Loucy (cell line): ENCODE measurements around the gene SPATC1L.

ENCODE experiments used
- H2AFZ ChIP-seq: fragments of 200-600 bp; sonication (generic); 2 replicates; pipeline ENCODE4 v1.6.0; 2016; ENCODE audit warnings: antibody characterized with exemption, mild to moderate bottlenecking, low read length, moderate library complexity
- H3F3A ChIP-seq: fragments of 200-600 bp; 2 replicates; pipeline ENCODE4 v1.6.0; 2016; ENCODE audit warnings: antibody characterized with exemption, low read depth, mild to moderate bottlenecking
- H3K27me3 ChIP-seq: fragments of 200-600 bp; sonication (generic); 2 replicates; pipeline ENCODE4 v1.6.1; 2014; ENCODE audit warnings: low read length, mild to moderate bottlenecking; ENCODE audit not compliant: insufficient read depth, poor library complexity, severe bottlenecking
- H3K36me3 ChIP-seq: fragments of 200-600 bp; sonication (generic); 2 replicates; pipeline ENCODE4 v1.6.1; 2016; ENCODE audit warnings: low read length; ENCODE audit not compliant: insufficient read depth
- H3K4me1 ChIP-seq: fragments of 200-600 bp; sonication (generic); 2 replicates; pipeline ENCODE4 v1.5.1; 2014; ENCODE audit warnings: low read length, mild to moderate bottlenecking; ENCODE audit not compliant: insufficient read depth, poor library complexity, severe bottlenecking
- H3K4me2 ChIP-seq: fragments of 200-600 bp; sonication (generic); 2 replicates; pipeline ENCODE4 v1.6.0; 2014; ENCODE audit warnings: antibody characterized with exemption, low read length, low read depth, mild to moderate bottlenecking; ENCODE audit not compliant: poor library complexity, severe bottlenecking
- H3K4me3 ChIP-seq: fragments of 200-600 bp; sonication (generic); 2 replicates; pipeline ENCODE4 v1.5.1; 2014; ENCODE audit warnings: low read length, mild to moderate bottlenecking, mixed read lengths; ENCODE audit not compliant: poor library complexity, severe bottlenecking
- H3K79me2 ChIP-seq: fragments of 200-600 bp; sonication (generic); 2 replicates; pipeline ENCODE4 v1.6.1; 2014; ENCODE audit warnings: low read length; ENCODE audit not compliant: insufficient read depth
- H3K9ac ChIP-seq: fragments of 200-600 bp; sonication (generic); 2 replicates; pipeline ENCODE4 v1.6.0; 2014; ENCODE audit warnings: mild to moderate bottlenecking, low read depth, low read length, moderate library complexity; ENCODE audit not compliant: poor library complexity, severe bottlenecking
- H3K9me2 ChIP-seq: fragments of 200-600 bp; sonication (generic); replicated peaks from 2 replicates; pipeline ENCODE4 v1.6.1; 2016; ENCODE audit warnings: low read depth, low read length, mixed read lengths
- H3K9me3 ChIP-seq: fragments of 200-600 bp; sonication (generic); 2 replicates; pipeline ENCODE4 v1.6.1; 2014; ENCODE audit warnings: mild to moderate bottlenecking, antibody characterized with exemption, low read length, low read depth; ENCODE audit not compliant: insufficient read depth
- H4K20me1 ChIP-seq: fragments of 200-600 bp; sonication (generic); 2 replicates; pipeline ENCODE4 v1.6.0; 2014; ENCODE audit warnings: antibody characterized with exemption, low read length, mild to moderate bottlenecking; ENCODE audit not compliant: insufficient read depth, poor library complexity, severe bottlenecking
- CTCF ChIP-seq: fragments of 200-600 bp; sonication (generic); conservative IDR thresholded peaks from 2 replicates; pipeline ENCODE4 v1.5.1; 2014; ENCODE audit warnings: mild to moderate bottlenecking, antibody characterized with exemption, low read length
- EZH2phosphoT487 ChIP-seq: fragments of 200-600 bp; IDR thresholded peaks from 2 replicates; pipeline ENCODE4 v1.6.1; 2018; ENCODE audit warnings: antibody characterized with exemption, mild to moderate bottlenecking, moderate library complexity, borderline replicate concordance

SPATC1L gene

DNA sequence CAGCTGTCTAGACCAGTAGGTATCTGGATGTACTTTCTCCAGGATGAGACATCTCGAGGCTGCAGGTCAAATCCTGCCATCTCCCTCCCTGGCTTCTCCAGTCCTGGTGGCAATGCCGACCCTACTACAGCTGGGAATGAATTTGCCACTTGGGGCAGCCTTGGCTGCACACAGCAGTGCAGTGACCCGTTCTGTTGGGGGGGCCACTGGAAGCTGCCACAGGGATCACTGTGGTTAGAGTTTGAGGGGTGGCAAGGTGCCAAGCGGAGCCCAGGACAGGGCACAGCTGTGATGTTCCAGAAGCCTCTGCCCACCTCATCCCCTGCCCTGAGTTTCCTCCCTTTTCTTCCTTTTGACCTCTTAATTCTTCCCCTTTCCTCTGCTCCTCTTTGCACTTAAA, 69.3 kb downstream of the SPATC1L start:
- Histone ChIP-seq H3K4me1 (no peaks in the 10 kb centered on the region), H4K20me1 (no peaks in the 10 kb centered on the region), H3K9ac (no peak overlapping the region), H3K79me2 (no peaks in the 10 kb centered on the region), H3K9me2 (no peaks in the 10 kb centered on the region), H3K36me3 (no peaks in the 10 kb centered on the region), H3K27me3 (no peaks in the 10 kb centered on the region), H2AFZ (no peak overlapping the region), H3K9me3 (peaks cover 31% of the 10 kb centered on the region; the same call in 1 of the 2 replicates), H3K4me2 (no peak overlapping the region), H3F3A (no peaks in the 10 kb centered on the region), H3K4me3 (no peak overlapping the region)
- no peak for TF ChIP-seq EZH2phosphoT487
- no peak for TF ChIP-seq CTCF

DNA sequence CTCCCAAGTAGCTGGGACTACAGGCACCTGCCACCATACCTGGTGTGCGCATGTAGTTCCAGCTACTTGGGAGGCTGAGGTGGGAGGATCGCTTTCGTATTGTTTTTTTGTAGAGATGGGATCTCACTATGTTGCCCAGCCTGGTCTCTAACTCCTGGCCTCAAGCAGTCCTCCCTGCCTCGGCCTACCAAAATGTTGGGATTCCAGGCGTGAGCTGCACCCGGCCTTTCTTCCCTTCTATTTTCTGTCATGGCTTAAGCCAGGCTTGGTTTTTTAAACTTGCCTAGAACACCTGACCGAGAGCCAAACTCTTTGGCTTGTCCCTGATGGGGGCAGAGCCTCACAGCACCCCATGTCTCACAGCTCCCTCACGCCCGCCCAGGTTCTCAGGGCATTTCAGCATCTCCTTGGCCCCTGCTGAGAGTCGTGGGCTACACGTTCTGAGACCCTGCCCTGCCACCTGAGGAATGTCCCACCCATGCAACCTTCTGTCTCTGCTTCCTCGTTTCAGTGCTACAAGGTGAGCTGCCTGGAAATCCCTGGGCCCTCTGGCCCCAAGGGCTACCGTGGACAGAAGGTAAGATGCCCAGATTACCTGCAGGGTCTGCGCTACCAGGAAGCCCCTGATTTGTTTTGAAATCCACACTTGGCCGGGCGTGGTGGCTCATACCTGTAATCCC, 70.6 kb downstream of the SPATC1L start:
- H2AFZ ChIP-seq = no peak overlapping the region
- no peaks in the 10 kb centered on the region for H3F3A ChIP-seq
- TF ChIP-seq EZH2phosphoT487 (no peak), CTCF (no peak)
- H3K4me3 ChIP-seq = no peak overlapping the region
- H3K27me3 ChIP-seq = no peaks in the 10 kb centered on the region
- peaks cover 33% of the 10 kb centered on the region; the same call in 1 of the 2 replicates for H3K9me3 ChIP-seq
- no peak overlapping the region for H3K4me2 ChIP-seq
- H3K9me2 ChIP-seq = no peaks in the 10 kb centered on the region
- H3K36me3 ChIP-seq = no peaks in the 10 kb centered on the region
- no peak overlapping the region for H3K9ac ChIP-seq
- no peaks in the 10 kb centered on the region for H3K79me2 ChIP-seq
- no peaks in the 10 kb centered on the region for H3K4me1 ChIP-seq
- no peaks in the 10 kb centered on the region for H4K20me1 ChIP-seq

- H3K9me3 ChIP-seq = peaks cover 39% of the 10 kb centered on the region; the same call in 1 of the 2 replicates
- H3K9me2 ChIP-seq = no peaks in the 10 kb centered on the region
- H3K4me3 ChIP-seq = no peak overlapping the region
- no peaks in the 10 kb centered on the region for H4K20me1 ChIP-seq
- H3K4me2 ChIP-seq = no peak overlapping the region
- no peak overlapping the region for H3K9ac ChIP-seq
- no peaks in the 10 kb centered on the region for H3K27me3 ChIP-seq
- H3F3A ChIP-seq = no peaks in the 10 kb centered on the region
- H3K36me3 ChIP-seq = no peaks in the 10 kb centered on the region
- no peak overlapping the region for H2AFZ ChIP-seq
- no peak for TF ChIP-seq EZH2phosphoT487
- no peak for TF ChIP-seq CTCF
- H3K4me1 ChIP-seq = no peaks in the 10 kb centered on the region
- no peaks in the 10 kb centered on the region for H3K79me2 ChIP-seq
Measured at GRCh38 chr21:46112725-46113215, 71.5 kb downstream of the SPATC1L start.
